HG02885 (cell line): ENCODE measurements around the gene MSH2.
"Not testable (repeated sequence)": the region's sequence is repeated elsewhere in the genome, so short reads cannot be mapped to it uniquely, and the experiment has no call there.

Experiments
- ATAC-seq: cut with Tn5 transposase; IDR thresholded peaks from one replicate; pipeline ENCODE4 v1.9.1; 2021; ENCODE audit warnings: mild to moderate bottlenecking; ENCODE audit not compliant: unreplicated experiment, poor library complexity

MSH2 gene

DNA sequence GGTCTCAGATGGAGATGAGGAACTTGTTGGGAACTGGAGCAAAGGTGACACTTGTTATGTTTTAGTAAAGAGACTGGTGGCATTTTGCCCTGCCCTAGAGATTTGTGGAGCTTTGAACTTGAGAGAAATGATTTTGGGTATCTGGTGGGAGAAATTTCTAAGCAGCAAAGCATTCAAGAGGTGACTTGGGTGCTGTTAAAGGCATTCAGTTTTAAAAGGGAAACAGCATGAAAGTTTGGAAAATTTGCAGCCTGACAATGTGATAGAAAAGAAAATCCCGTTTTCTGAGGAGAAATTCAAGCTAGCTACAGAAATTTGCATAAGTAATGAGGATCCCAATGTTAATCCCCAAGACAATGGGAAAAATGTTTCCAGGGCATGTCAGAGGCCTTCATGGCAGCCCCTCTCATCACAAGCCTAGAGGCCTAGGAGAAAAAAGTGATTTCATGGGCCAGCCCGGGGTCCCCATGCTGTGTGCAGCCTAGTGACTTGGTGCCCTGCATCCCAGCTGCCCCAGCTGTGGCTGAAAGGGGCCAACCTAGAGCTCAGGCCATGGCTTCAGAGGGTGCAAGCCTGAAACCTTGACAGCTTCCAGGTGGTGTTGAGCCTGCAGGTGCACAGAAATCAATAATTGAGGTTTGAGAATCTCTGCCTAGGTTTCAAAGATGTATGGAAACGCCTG is 3.8 kb downstream of the MSH2 start:
- ATAC-seq, result not testable (repeated sequence)

DNA sequence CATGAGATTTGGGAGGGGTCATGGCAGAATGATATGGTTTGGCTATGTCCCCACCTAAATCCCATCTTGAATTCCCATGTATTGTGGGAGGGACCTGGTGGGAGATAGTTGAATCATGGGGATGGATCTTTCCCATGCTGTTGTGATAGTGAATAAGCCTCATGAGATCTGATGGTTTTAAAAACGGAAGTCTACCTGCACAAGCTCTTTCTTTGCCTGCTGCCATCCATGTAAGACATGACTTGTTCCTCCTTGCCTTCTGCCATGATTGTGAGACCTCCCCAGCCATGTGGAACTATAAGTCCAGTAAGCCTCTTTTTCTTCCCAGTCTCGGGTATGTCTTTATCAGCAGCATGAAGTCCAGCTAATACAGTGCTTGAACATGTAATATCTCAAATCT is 5.0 kb downstream of the MSH2 start:
- not testable (repeated sequence) for ATAC-seq

DNA sequence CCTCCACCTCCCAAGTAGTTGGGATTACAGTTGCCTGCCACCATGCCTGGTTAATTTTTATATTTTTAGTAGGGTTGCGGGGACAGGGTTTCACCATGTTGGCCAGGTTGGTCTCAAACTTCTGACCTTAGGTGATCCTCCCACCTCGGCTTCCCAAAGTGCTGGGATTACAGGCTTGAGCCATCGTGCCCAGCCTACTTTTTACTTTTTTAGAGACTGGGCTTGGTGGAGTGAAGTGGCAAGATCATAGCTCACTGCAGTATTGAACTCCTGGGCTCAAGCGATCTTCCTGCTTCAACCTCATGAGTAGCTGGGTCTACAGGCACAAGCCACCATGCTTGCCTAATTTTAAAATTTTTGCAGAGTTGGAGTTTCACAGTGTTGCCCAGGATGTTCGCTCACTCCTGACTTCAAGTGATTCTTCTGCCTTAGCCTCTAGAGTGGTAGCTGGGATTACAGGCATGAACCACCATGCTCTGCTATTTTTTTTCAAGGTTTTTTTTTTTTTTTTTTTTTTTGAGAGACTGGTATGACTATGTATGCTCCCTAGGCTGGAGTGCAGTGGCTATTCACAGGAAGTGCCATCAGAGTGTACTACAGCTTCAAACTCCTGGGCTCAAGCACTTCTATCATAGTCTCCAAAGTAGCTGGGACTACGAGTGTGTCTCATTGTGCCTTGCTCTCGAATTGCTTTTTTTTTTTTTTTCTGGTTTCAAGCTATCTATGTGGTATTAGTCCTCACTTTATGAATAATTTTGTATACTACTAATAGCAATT is 11.9 kb downstream of the MSH2 start:
- no peak for ATAC-seq

DNA sequence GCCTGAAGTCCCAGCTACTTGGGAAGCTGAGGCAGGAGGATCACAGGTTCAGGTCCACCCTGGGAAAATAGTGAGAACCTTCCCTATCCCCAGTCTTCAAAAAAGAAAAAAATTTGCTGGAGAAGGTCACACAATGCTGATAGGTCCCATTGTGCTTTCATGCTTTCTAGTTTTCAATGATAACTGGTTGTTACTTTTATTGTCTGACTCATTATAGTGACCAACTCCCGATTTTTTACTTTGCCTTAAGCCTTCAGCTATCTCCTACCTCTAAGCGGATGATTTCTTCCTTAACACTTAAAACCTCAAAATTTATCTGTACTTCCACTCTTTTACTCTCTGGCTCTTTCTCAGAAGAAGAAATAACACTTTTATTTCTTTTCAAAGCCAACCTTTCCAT is 17.3 kb downstream of the MSH2 start:
- no peak for ATAC-seq

DNA sequence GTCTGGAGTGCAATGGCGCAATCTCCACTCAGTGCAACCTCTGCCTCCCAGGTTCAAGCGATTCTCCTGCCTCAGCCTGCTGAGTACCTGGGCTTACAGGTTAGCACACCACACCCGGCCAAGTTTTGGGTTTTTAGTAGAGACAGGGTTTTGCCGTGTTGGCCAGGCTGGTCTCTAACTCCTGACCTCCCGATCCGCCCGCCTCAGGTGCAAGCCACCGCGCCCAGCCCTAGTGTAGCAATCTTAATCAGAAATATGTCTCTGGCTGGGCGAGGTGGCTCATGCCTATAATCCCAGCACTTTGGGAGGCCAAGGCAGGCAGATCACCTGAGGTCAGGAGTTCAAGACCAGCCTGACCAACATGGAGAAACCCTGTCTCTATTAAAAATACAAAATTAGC is 17.7 kb downstream of the MSH2 start:
- not testable (repeated sequence) for ATAC-seq

DNA sequence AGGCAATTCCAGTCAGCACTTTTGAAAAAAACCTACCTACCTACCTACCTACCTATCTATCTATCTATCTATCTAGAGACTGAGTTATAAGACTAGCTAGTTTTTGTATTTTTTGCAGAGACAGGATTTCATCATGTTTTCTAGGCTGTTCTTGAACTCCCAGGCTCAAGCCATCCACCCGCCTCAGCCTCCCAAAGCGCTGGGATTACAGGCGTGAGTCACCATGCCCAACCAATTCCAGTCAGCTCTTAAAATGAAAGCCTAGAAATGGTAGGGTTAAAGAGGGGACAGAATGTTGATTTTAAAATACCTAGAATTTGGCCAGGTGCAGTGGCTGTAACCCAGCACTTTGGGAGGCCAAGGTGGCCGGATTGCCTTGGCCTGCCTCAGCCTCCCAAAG is 19.1 kb downstream of the MSH2 start:
- ATAC-seq, result no peak

DNA sequence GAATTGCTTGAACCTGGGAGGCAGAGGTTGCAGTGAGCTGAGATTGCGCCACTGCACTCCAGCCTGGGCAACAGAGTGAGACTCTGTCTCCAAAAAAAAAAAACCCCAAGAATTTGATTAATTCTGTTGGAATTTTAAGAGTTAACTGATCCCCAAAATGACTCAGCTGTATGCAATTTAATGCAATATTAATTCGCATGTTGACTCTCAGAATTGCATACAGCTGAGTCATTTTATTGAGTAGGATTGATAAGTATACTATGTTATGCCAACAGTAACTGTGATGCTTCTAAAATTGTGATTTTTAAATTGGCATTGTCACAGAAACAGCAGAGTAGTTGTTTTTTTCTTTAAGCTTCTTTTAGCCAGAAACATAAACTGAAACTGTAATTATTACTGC is 19.6 kb downstream of the MSH2 start:
- no peak for ATAC-seq

DNA sequence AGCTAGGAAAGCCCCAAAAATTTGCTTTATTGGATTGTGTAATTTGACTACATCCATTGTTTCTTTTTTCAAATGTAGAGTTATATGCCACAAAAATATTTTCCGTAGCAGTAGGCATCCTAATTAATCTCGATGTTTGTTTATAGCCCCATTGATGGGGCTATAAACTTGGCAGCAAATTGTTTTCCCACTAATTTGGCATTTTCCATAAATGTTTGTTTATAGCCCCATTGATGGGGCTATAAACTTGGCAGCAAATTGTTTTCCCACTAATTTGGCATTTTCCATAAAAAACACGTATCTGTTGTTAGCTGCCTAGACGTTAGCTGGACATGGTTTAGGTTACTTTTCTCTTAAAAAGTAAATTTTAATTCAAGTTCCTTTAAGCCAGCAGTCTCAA is 23.8 kb downstream of the MSH2 start:
- ATAC-seq, result no peak

DNA sequence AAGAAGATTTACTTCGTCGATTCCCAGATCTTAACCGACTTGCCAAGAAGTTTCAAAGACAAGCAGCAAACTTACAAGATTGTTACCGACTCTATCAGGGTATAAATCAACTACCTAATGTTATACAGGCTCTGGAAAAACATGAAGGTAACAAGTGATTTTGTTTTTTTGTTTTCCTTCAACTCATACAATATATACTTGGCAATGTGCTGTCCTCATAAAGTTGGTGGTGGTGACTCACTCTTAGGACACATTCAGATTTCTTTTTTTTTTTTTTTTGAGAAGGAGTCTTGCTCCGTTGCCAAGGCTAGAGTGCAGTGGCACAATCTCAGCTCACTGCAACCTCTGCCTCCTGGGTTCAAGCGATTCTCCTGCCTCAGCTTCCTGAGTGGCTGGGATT is 26.8 kb downstream of the MSH2 start:
- no peak for ATAC-seq

DNA sequence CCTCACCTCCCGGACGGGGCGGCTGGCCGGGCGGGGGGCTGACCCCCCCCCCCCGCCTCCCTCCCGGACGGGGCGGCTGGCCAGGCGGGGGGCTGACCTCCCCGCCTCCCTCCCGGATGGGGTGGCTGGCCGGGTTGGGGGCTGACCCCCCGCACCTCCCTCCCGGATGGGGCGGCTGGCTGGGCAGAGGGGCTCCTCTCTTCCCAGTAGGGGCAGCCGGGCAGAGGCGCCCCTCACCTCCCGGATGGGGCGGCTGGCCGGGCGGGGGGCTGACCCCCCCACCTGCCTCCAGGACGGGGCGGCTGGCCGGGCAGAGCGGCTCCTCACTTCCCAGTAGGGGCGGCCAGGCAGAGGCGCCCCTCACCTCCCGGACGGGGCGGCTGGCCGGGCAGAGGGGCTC is 30.1 kb downstream of the MSH2 start:
- not testable (repeated sequence) for ATAC-seq

DNA sequence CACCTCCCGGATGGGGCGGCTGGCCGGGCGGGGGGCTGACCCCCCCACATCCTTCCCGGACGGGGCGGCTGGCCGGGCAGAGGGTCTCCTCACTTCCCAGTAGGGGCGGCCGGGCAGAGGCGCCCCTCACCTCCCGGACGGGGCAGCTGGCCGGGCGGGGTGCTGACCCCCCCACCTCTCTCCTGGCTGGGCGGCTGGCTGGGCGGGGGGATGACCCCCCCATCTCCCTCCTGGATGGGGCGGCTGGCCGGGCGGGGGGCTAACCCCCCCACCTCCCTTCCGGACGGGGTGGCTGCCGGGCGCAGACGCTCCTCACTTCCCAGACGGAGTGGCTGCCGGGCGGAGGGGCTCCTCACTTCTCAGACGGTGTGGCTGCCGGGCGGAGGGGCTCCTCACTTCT is 30.5 kb downstream of the MSH2 start:
- ATAC-seq, result not testable (repeated sequence)

DNA sequence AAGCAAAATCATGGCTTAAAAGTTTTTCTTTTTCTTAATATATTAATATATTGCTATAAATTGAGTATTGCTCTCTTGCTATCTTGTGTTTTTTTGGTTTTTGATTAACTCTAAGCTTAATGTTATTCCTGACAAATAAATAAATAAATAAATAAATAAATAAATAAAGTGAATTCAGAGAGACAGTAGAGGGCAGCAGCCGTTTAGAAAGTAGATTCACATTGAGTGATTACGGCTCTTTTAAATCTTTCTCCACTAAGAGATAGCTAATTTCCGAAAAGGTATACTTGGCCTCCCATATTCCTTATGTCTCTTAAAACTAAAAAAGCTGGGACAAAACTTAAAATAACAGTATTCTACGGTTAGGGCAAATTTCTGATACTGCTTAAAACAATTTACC is 34.3 kb downstream of the MSH2 start:
- ATAC-seq, result no peak

DNA sequence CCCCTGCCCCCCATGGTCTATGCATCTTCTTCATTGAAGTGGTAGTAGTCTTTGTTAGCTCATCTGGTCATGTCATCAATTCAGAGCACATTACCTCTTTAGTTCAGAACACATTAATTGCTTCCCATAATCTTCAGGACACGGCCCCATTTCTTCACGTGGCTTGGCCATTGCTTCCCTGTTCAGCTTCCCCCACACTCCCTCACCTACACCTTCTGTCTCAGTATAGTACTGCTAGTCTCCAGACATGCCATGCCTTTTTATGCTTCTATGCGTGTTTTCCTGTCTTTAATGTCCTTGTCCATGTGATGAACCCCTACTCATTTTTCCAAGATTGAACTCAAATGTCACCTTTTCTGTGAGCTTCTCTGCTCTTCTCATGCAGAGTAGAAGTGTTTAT is 35.1 kb downstream of the MSH2 start:
- ATAC-seq, result no peak

DNA sequence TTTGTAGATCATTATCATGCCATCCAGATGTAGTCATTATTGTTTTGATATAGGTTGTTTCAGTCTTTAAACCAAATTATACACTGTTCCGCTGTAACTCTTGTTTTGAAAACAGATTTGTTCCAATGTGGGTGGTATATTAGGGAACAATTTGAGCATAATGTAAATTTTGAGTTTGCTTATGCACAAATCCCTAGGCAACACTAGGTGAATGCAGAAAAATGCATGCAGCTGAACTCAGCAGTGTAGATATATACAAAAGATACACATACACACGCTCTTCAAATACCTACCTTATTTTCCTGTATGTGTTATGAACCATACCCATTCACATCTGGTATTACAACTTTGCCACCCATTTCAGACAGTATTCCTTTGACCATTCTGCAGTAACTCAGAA is 35.8 kb downstream of the MSH2 start:
- ATAC-seq, result no peak

DNA sequence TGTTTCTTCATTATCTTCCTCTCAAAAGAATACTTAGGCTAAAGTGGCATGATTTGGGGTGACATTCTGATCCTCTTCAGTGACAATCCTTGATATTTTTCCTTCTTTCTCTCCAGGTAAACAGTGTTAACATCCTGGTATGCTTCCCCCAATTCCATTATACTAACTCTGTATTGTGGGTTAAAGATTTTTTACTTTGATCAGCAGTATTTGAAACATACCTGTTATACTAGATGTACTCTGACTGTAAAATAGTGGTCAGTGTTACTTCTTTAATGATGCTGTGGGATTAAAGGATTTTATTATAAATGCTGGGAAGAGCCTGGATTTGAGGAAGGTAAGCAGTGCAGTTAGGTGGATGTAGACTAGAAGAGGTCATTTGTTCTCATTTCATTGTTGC is 48.8 kb downstream of the MSH2 start:
- ATAC-seq, result no peak

DNA sequence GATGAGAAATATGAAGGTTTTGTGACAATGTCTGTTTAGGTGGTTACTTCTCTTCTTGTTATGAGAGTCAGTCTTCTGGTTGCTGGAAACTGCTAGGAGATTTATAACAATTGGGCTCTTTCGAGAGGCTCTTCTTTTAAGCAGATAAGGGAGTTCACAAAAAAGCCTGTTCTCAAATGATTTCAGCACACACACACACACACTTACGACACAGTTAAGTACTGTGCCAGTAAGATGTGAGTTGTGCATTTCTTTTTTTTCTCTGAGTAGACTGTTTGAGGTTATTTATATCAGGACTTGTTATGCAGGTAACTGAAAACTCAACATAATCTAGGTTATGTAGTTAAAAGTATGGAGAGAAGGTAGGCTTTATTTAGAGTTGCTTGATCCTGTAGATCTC is 49.8 kb downstream of the MSH2 start:
- ATAC-seq, result no peak

DNA sequence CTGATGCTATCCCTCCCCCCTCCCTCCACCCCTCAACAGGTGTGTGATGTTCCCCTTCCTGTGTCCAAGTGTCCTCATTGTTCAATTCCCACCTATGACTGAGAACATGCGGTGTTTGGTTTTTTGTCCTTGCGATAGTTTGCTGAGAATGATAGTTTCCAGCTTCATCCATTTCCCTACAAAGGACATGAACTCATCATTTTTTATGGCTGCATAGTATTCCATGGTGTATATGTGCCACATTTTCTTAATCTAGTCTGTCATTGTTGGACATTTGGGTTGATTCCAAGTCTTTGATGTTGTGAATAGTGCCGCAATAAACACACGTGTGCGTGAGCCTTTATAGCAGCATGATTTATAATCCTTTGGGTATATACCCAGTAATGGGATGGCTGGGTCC is 51.9 kb downstream of the MSH2 start:
- not testable (repeated sequence) for ATAC-seq

DNA sequence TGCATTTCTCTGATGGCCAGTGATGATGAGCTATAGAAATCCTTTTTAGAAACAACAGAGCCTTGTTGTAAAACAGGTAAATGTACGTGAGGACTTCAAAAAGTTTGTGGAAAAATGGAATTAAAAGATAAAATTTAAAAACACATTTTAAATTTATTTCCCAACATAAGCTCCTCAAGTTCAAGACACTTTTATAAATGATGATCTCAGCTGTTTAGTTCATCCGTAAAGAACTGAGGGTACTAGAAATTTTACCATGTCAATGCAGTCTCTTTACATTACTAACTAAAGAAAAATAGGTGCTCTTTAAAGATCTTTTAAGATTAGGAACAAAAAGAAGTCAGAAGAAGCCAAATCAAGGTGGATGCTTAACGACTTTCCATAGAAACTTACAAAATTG is 52.5 kb downstream of the MSH2 start:
- ATAC-seq, result no peak

DNA sequence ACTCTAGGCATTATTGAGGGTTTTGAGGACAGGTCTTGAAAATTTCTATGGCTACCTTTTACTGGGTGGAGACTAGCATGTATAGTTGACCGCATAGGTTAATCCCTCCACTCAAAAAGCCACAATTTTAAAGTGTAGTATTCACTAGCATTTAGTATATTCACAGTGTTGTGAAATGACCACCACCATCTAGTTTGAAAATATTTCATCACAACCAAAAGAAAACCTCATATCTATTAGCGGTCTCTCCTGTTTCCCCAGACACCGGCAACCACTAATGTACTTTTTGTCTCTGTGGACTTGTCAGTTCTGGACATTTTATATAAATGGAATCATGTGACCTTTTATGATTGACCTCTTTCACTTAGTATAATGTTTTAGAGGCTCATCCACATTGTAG is 53.9 kb downstream of the MSH2 start:
- ATAC-seq, result no peak

DNA sequence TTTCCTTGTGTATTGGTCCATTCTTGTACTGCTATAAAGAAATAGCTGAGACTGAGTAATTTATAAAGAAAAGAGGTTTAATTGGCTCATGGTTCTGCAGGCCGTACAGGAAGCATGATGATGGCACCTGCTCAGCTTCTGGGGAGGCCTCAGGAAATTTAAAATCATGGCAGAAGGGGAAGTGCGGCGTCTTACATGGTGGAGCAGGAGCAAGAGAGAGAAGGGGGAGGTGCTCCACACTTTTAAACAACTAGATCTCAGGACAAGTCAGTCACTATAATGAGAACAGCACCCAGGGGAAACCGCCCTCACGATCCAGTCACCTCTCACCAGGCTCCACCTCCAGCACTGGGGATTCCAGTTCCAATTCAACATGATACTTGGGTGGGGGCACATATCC is 54.3 kb downstream of the MSH2 start:
- no peak for ATAC-seq

DNA sequence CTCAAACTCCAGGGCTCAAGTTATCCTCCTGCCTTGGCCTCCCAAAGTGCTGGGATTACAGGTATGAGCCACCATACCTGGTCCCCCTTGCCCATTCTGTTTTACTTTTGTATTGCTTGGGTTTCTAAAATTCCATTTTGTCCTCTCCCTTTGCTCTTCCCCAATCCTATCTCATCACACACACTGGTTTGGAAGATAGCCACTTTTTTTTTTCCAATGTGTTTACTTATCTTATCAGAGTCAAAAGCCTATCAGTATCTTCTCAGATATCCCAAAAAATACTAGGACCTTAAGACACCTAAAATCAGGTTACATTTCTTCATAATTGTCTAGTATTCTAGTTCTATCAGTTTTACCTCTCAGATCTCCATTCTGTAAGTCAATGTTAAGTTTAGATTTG is 56.1 kb downstream of the MSH2 start:
- no peak for ATAC-seq

DNA sequence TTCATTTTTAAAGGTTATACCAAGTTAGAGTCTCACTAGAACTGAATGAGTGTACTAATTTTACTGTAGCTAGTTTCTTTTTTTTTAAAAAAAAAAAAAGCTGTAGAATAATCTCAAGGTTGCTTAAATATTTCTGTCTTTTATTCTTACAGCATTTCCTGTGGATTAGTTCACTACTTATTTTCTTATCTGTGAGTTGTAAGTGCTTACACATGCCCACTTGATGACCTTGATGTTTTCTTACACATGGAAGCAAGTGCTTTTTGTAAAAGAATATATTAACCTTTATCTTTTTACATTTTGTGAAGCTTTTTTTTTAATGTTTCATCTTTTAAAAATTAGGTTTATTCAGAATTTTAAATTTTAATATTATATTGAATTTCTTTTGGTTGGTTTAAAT is 57.8 kb downstream of the MSH2 start:
- no peak for ATAC-seq
